HepG2 (cell line): Measurements from ENCODE around the gene HYDIN. TPM values are rescaled to one million over a fixed set of nuclear protein-coding genes. Genes with fewer than 3 reads are reported as not detected.

Experiments used
- AGO2 ChIP-seq: fragments of 200-400 bp; formaldehyde crosslinking; optimal IDR thresholded peaks from 2 replicates; pipeline ENCODE3; 2017; ENCODE audit warnings: mild to moderate bottlenecking, low read depth, low read length, moderate library complexity
- ATF7 ChIP-seq, 2 experiments: fragments of 450-650 bp in 1 of 2; sonication (generic) in 1 of 2; formaldehyde crosslinking in 1 of 2; IDR thresholded peaks; 2 replicates each; pipeline versions ENCODE4 v1.4.0 to v1.6.1; 2016 to 2020; ENCODE audit warnings: antibody characterized with exemption in 1 of 2, mild to moderate bottlenecking in 1 of 2, missing genetic modification reagents in 1 of 2
- GTF3A ChIP-seq: sonication (generic); formaldehyde crosslinking; conservative IDR thresholded peaks from 2 replicates; pipeline ENCODE4 v1.4.0; 2020; ENCODE audit warnings: mild to moderate bottlenecking, missing genetic modification reagents
- HDAC2 ChIP-seq: sonication (generic); formaldehyde crosslinking; IDR thresholded peaks from 2 replicates; pipeline ENCODE4 v1.4.0; 2020; ENCODE audit warnings: missing genetic modification reagents
- HNRNPUL1 ChIP-seq: fragments of 200-400 bp; formaldehyde crosslinking; IDR thresholded peaks from 2 replicates; pipeline ENCODE4 v1.6.1; 2017; ENCODE audit warnings: low read depth, mild to moderate bottlenecking, low read length, moderate library complexity
- KLF9 ChIP-seq: IDR thresholded peaks from 2 replicates; pipeline ENCODE4 v1.6.1; 2016; ENCODE audit warnings: low read depth
- MEIS1 ChIP-seq: sonication (generic); formaldehyde crosslinking; IDR thresholded peaks from 2 replicates; pipeline ENCODE4 v1.9.0; 2021; ENCODE audit warnings: mild to moderate bottlenecking, missing genetic modification reagents, moderate library complexity, borderline replicate concordance
- NFIB ChIP-seq: sonication (generic); formaldehyde crosslinking; IDR thresholded peaks from 2 replicates; pipeline ENCODE4 v1.9.0; 2021; ENCODE audit warnings: missing genetic modification reagents, mild to moderate bottlenecking, borderline replicate concordance
- PBX2 ChIP-seq: IDR thresholded peaks from 2 replicates; pipeline ENCODE4 v1.6.1; 2016; ENCODE audit warnings: control low read depth
- RFX3 ChIP-seq: IDR thresholded peaks from 2 replicates; pipeline ENCODE4 v1.6.1; 2016; ENCODE audit warnings: missing biosample characterization, missing genetic modification reagents
- RFXANK ChIP-seq: IDR thresholded peaks from 2 replicates; pipeline ENCODE4 v1.6.1; 2016
- SMAD1 ChIP-seq: sonication (generic); formaldehyde crosslinking; IDR thresholded peaks from 2 replicates; pipeline ENCODE4 v1.4.0; 2020; ENCODE audit warnings: missing genetic modification reagents, low read depth, mild to moderate bottlenecking, borderline replicate concordance
- SRF ChIP-seq: IDR thresholded peaks from 2 replicates; pipeline ENCODE4 v1.6.1; 2011; ENCODE audit warnings: mild to moderate bottlenecking, low read depth, low read length, moderate library complexity
- ZBTB49 ChIP-seq: sonication (generic); formaldehyde crosslinking; IDR thresholded peaks from 2 replicates; pipeline ENCODE4 v1.4.0; 2020; ENCODE audit warnings: missing genetic modification reagents, borderline replicate concordance
- ZNF12 ChIP-seq: sonication (generic); formaldehyde crosslinking; IDR thresholded peaks from 2 replicates; pipeline ENCODE4 v1.5.0; 2020; ENCODE audit warnings: missing genetic modification reagents
- ZNF629 ChIP-seq: sonication (generic); formaldehyde crosslinking; conservative IDR thresholded peaks from 2 replicates; pipeline ENCODE4 v1.5.0; 2020; ENCODE audit warnings: missing genetic modification reagents
- ZNF75D ChIP-seq: sonication (generic); formaldehyde crosslinking; IDR thresholded peaks from 2 replicates; pipeline ENCODE4 v1.8.1; 2023; ENCODE audit warnings: missing genetic modification reagents, mild to moderate bottlenecking, borderline replicate concordance
- polyA plus RNA-seq, 8 experiments: library from polyadenylated mRNA; depleted of rRNA in 3 of 8; stranded (reverse) in 7 of 8; unstranded in 1 of 8; fragments of >200 nt; fragmentation: Illumina TruSeq in 4 of 8; extraction: Trizol in 4 of 8; gene quantifications; 2 replicates each; pipeline versions ENCODE4 v1.2.1 to v1.2.3, GENCODE V29; 2011 to 2016; ENCODE audit warnings: low read depth in 4 of 8, missing spikeins in 1 of 8, mixed read lengths in 1 of 8; ENCODE audit not compliant: insufficient read depth in 1 of 8
- total RNA-seq, 5 experiments: library from RNA; depleted of rRNA; stranded (reverse); fragments of >200 nt; fragmentation: Illumina TruSeq; extraction: Trizol; gene quantifications; 2 replicates each; pipeline ENCODE4 v1.2.3, GENCODE V29; 2016; ENCODE audit warnings: low read depth in 1 of 5
- TF ChIP-seq, protein P1 (sequence below): sonication (generic); formaldehyde crosslinking; IDR thresholded peaks from 2 replicates; pipeline ENCODE4 v1.9.0; 2022; ENCODE audit warnings: low read depth, missing genetic modification reagents
- TF ChIP-seq, protein P2 (sequence below): sonication (generic); formaldehyde crosslinking; IDR thresholded peaks from 2 replicates; pipeline ENCODE4 v1.4.0; 2020; ENCODE audit warnings: missing genetic modification reagents, mild to moderate bottlenecking, borderline replicate concordance
- TF ChIP-seq, protein P3 (sequence below): sonication (generic); formaldehyde crosslinking; IDR thresholded peaks from 2 replicates; pipeline ENCODE4 v1.8.0; 2022; ENCODE audit warnings: mild to moderate bottlenecking, missing genetic modification reagents, borderline replicate concordance

The HYDIN gene
- total and polyA plus RNA-seq, 2 of the 13 experiments (the other 11 are each of a cell fraction or from before 2014, with no cell fraction given) = not detected

DNA sequence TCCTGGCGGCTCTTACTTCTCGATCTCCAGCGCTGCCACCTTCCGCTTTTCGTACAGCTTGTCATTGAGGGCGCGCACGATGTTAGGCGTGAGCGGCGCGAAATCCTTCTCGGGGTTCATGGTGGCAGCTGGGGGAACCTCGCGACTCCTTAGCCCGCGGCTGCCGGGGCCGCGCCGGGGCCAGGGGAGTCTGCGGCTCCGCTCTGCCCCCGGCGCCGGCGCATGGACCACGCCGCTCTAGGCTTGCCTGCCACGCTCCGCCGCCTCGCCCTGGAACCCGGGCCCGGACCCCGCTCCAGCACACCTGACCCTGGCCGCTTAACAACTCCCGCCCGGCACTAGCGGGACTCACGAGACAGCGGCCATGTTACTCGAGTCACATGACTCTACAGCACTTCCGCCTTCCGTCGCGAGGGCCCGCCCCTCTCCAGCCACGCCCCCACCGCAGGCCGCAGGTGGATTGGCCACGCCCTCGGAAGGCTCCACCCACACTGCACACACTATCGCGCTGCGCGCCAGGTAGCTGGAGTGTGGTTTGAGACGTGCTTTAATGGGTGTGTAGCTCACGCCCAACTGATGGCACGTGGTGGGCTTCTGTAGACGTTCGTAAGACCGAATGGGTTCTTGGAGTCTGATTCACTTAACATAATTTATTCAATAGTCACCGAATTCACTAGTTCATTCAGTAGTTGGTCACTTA lies 429.6 kb downstream of the HYDIN start, which contains the start of gene VAC14 (continued):
- TF ChIP-seq PBX2 (CRISPR knock-in tag) (no peak), RFX3 (no peak), SRF (no peak), HNRNPUL1 (no peak), NFIB (CRISPR knock-in tag) (no peak), HDAC2 (CRISPR knock-in tag) (peak; percentile 97), RFXANK (CRISPR knock-in tag) (no peak; the same call in 1 of the 2 replicates), ZNF629 (no peak), ZNF75D (no peak), KLF9 (peak; percentile 96), ZNF12 (CRISPR knock-in tag) (no peak), GTF3A (CRISPR knock-in tag) (no peak), MEIS1 (CRISPR knock-in tag) (no peak), AGO2 (peak; percentile 85), SMAD1 (CRISPR knock-in tag) (peak; percentile 87), ZBTB49 (CRISPR knock-in tag) (no peak), ATF7 (IDR thresholded peaks at IDR 0.05) (no peak), ATF7 (CRISPR knock-in tag; IDR thresholded peaks at IDR 0.05) (no peak)
- TF ChIP-seq, protein P1, sequence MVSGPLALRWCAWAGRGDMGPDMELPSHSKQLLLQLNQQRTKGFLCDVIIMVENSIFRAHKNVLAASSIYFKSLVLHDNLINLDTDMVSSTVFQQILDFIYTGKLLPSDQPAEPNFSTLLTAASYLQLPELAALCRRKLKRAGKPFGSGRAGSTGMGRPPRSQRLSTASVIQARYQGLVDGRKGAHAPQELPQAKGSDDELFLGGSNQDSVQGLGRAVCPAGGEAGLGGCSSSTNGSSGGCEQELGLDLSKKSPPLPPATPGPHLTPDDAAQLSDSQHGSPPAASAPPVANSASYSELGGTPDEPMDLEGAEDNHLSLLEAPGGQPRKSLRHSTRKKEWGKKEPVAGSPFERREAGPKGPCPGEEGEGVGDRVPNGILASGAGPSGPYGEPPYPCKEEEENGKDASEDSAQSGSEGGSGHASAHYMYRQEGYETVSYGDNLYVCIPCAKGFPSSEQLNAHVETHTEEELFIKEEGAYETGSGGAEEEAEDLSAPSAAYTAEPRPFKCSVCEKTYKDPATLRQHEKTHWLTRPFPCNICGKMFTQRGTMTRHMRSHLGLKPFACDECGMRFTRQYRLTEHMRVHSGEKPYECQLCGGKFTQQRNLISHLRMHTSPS (CRISPR knock-in tag) = peak; percentile 63; the same call in 1 of the 2 replicates
- TF ChIP-seq, protein P2, sequence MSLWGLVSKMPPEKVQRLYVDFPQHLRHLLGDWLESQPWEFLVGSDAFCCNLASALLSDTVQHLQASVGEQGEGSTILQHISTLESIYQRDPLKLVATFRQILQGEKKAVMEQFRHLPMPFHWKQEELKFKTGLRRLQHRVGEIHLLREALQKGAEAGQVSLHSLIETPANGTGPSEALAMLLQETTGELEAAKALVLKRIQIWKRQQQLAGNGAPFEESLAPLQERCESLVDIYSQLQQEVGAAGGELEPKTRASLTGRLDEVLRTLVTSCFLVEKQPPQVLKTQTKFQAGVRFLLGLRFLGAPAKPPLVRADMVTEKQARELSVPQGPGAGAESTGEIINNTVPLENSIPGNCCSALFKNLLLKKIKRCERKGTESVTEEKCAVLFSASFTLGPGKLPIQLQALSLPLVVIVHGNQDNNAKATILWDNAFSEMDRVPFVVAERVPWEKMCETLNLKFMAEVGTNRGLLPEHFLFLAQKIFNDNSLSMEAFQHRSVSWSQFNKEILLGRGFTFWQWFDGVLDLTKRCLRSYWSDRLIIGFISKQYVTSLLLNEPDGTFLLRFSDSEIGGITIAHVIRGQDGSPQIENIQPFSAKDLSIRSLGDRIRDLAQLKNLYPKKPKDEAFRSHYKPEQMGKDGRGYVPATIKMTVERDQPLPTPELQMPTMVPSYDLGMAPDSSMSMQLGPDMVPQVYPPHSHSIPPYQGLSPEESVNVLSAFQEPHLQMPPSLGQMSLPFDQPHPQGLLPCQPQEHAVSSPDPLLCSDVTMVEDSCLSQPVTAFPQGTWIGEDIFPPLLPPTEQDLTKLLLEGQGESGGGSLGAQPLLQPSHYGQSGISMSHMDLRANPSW = no peak; the same call in 1 of the 2 replicates
- TF ChIP-seq, protein P3, sequence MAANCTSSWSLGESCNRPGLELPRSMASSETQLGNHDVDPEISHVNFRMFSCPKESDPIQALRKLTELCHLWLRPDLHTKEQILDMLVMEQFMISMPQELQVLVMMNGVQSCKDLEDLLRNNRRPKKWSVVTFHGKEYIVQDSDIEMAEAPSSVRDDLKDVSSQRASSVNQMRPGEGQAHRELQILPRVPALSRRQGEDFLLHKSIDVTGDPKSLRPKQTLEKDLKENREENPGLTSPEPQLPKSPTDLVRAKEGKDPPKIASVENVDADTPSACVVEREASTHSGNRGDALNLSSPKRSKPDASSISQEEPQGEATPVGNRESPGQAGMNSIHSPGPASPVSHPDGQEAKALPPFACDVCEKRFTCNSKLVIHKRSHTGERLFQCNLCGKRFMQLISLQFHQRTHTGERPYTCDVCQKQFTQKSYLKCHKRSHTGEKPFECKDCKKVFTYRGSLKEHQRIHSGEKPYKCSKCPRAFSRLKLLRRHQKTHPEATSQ (CRISPR knock-in tag) = no peak
